Epithelial cell of proximal tubule (primary cell): Measurements from ENCODE around the gene FAM228A. TPM values are rescaled to one million over a fixed set of nuclear protein-coding genes. Genes with fewer than 3 reads are reported as not detected.
"Not testable (repeated sequence)": the region's sequence is repeated elsewhere in the genome, so short reads cannot be mapped to it uniquely, and the experiment has no call there.

Experiments
- DNase-seq: peaks from one replicate; pipeline ENCODE4 v3.0.0-alpha.2; 2011; ENCODE audit warnings: low read depth
- H3K4me3 ChIP-seq: 2 replicates; pipeline ENCODE4 v1.5.1; 2011; ENCODE audit warnings: low read depth, mild to moderate bottlenecking, low read length
- total RNA-seq: library from RNA; depleted of rRNA; stranded (reverse); fragments of >200 nt; gene quantifications from 2 replicates; pipeline ENCODE4 v1.2.3, GENCODE V29; 2015
- TF ChIP-seq, protein P1 (sequence below): conservative IDR thresholded peaks from 2 replicates; pipeline ENCODE4 v1.5.1; 2012; ENCODE audit warnings: low read depth, mild to moderate bottlenecking, low read length

The FAM228A gene
- total RNA-seq, 1 donor from 2014 or later, result not detected

DNA sequence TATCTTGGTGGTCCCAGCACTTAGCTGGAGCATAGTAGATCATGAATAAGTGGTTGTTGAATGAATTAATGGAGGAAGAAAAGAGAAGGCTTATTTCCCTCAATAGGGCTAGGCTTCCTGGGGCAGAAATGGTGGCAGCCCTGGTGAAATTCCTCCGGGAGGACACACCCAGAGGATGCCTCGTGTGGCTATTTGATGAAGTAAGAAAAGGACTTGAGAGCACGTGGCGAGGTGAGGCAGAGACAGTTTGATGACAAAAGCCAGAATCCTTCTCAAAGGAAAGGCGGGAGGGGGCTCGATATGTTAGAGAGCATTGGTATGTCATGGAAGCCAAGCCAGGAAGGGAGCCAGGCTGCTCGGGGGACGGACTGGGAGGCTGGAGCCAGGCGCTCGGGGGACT lies 14.7 kb downstream of the FAM228A start:
- no peak for DNase-seq
- no peak overlapping the region for H3K4me3 ChIP-seq
- TF ChIP-seq, protein P1, sequence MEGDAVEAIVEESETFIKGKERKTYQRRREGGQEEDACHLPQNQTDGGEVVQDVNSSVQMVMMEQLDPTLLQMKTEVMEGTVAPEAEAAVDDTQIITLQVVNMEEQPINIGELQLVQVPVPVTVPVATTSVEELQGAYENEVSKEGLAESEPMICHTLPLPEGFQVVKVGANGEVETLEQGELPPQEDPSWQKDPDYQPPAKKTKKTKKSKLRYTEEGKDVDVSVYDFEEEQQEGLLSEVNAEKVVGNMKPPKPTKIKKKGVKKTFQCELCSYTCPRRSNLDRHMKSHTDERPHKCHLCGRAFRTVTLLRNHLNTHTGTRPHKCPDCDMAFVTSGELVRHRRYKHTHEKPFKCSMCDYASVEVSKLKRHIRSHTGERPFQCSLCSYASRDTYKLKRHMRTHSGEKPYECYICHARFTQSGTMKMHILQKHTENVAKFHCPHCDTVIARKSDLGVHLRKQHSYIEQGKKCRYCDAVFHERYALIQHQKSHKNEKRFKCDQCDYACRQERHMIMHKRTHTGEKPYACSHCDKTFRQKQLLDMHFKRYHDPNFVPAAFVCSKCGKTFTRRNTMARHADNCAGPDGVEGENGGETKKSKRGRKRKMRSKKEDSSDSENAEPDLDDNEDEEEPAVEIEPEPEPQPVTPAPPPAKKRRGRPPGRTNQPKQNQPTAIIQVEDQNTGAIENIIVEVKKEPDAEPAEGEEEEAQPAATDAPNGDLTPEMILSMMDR, result no peak

DNA sequence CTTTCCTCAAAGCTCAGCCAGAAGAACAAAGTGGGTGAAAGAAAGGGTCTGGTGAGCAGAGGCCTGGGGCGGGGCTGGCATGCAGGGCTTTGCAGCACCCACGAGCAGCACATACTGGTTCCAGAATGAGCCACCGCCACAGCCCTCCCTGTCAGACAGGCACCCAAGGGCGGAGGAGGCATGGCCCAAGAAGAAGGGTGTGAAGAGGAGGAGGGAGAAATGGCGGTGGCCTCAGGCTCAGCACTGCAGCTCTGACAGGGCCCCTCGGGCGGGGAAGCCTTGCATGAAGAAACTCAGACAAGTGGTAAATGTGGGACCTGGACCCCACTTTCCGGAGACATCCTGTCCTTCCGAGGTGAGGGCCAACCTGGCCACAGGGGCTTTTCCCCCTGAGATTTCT lies 15.7 kb downstream of the FAM228A start:
- TF ChIP-seq, protein P1, result no peak
- H3K4me3 ChIP-seq, result no peak overlapping the region
- DNase-seq, result no peak

DNA sequence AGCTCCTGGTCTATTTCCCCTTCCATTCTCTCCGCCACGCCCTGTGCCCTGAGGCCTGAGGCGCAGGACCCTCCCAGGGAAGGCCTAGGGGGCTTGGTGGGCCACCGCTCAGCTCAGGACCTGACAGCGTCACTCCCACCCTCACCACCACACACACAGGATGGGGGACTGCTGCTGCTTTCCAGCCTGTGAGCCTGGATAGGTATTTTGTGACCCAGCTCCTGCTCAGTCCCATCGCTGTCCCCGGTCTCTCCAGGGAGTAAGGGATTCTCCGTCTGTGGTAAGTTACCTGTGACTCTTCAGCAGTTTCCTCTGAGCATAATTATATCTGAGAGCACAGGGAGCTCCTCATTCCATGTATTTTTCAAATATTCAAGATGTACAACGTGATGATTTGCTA lies 16.3 kb downstream of the FAM228A start:
- TF ChIP-seq, protein P1, result no peak
- no peak overlapping the region for H3K4me3 ChIP-seq
- DNase-seq, result no peak

DNA sequence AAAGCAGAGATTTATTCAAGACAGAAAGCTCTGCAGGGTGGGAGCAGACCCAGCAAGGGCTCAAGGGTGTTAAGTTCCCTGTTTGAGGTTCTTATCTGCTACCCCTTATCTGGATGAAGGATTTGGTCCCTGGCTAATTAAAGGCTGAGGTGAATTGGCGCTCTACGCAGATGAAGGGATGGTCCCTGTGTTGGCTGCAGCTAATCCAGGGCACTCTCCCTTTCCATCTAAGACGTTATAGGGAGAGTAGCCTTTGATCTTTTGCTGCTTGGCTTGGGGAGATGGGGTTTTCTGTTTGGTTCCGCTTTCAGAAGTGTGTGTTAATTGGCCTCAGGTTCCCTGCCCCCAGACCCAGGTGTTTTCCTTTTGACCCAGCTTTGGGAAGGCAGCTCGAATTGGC lies 17.0 kb downstream of the FAM228A start:
- TF ChIP-seq, protein P1, result no peak
- no peak overlapping the region for H3K4me3 ChIP-seq
- no peak for DNase-seq

DNA sequence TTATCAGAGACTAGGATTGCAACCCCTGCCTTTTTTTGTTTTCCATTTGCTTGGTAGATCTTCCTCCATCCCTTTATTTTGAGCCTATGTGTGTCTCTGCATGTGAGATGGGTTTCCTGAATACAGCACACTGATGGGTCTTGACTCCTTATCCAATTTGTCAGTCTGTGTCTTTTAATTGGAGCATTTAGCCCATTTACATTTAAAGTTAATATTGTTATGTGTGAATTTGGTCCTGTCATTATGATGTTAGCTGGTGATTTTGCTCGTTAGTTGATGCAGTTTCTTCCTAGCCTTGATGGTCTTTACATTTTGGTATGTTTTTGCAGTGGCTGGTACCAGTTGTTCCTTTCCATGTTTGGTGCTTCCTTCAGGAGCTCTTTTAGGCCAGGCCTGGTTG lies 22.4 kb downstream of the FAM228A start:
- not testable (repeated sequence) for H3K4me3 ChIP-seq, DNase-seq

DNA sequence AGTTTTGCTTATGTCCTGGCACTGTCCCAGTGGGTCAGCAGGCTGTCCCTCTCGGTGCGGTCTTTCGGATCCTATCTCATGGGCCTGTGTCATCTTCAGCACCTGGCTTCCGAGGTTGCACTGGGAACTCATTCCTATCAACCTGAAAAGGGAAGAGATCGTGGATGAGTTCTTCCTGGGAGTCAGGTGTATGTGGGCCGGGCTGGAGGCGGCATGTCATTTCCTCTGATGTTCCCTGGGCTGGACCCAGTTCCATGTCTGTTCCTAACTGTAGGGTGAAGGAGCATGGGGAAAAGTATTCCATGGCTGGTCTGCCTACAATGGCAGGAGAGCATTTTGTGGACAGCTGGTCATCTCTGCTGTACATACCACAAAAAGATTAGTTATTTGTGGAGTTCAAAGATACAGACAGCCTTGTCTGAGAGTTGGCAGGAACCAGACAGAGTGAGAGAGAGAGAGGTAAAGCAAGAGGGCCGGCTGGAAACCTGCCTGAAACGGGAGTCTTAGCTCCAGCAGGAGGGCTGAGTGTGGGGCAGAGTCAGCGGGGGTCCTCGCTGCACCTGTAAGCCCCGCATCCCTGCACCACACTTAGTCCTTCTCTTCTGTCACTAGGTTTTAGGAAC lies 25.2 kb downstream of the FAM228A start:
- TF ChIP-seq, protein P1, result no peak
- DNase-seq, result no peak
- no peak overlapping the region for H3K4me3 ChIP-seq

DNA sequence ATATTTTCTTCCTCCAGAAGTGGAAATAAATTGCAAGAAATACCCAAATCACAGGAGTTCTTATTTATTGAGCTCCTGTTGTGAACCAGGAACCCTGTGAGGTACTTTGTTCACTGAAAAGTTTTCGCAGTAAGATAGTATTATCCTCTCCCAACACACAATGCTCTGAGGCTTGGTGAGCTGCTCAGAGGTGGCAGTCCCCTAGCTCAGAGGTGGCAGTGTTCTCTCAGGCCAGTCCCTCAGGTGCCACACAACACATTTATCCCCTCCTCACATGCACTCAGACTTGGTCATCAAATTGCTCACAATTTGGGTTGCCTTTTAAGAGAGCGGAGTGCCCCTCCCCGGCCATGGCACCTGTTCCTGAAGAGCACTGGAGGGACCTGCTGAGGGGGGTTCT lies 25.9 kb downstream of the FAM228A start:
- no peak for DNase-seq
- TF ChIP-seq, protein P1, result no peak
- H3K4me3 ChIP-seq, result no peak overlapping the region
